HEK293T (cell line): ENCODE measurements around the gene TMED10.

Source experiments
- BHLHE40 ChIP-seq: fragments of 450-650 bp; IDR thresholded peaks from 2 replicates; pipeline ENCODE4 v1.6.1; 2016; ENCODE audit warnings: mild to moderate bottlenecking, moderate library complexity, borderline replicate concordance
- L3MBTL2 ChIP-seq: fragments of 450-650 bp; conservative IDR thresholded peaks from 2 replicates; pipeline ENCODE4 v1.6.1; 2016; ENCODE audit warnings: mild to moderate bottlenecking
- SP1 ChIP-seq: fragments of 450-650 bp; IDR thresholded peaks from 2 replicates; pipeline ENCODE4 v1.6.1; 2017
- SUZ12 ChIP-seq: fragments of 450-650 bp; IDR thresholded peaks from 2 replicates; pipeline ENCODE4 v1.6.1; 2016; ENCODE audit warnings: mild to moderate bottlenecking
- ZNF384 ChIP-seq: fragments of 450-650 bp; IDR thresholded peaks from 2 replicates; pipeline ENCODE4 v1.6.1; 2016

- no peak for TF ChIP-seq SP1
- no peak for TF ChIP-seq ZNF384
- no peak for TF ChIP-seq SUZ12
- no peak for TF ChIP-seq BHLHE40
- TF ChIP-seq L3MBTL2: no peak
Measured at GRCh38 chr14:75206190-75206589, 29.8 kb upstream of the TMED10 start.
